HUES48 (cell line): ENCODE data around the gene CLEC12A.

ENCODE experiments used
- H3K27ac ChIP-seq: one replicate; pipeline ENCODE4 v1.7.0; 2013; ENCODE audit warnings: low read depth, low read length, inconsistent platforms
- H3K27me3 ChIP-seq: 2 replicates; pipeline ENCODE4 v1.6.1; 2013; ENCODE audit warnings: mild to moderate bottlenecking, low read length; ENCODE audit not compliant: control insufficient read depth, insufficient read depth
- H3K36me3 ChIP-seq: 2 replicates; pipeline ENCODE4 v1.6.1; 2013; ENCODE audit warnings: low read length; ENCODE audit not compliant: control insufficient read depth, insufficient read depth
- H3K4me1 ChIP-seq: 2 replicates; pipeline ENCODE4 v1.6.1; 2013; ENCODE audit warnings: mild to moderate bottlenecking, low read length; ENCODE audit not compliant: control insufficient read depth, insufficient read depth
- H3K4me3 ChIP-seq: 2 replicates; pipeline ENCODE4 v1.5.1; 2013; ENCODE audit warnings: mild to moderate bottlenecking, low read depth, low read length
- H3K9ac ChIP-seq: 2 replicates; pipeline ENCODE4 v1.6.1; 2013; ENCODE audit warnings: mild to moderate bottlenecking, low read depth, low read length, moderate library complexity
- H3K9me3 ChIP-seq: 2 replicates; pipeline ENCODE4 v1.6.1; 2013; ENCODE audit warnings: low read length; ENCODE audit not compliant: control insufficient read depth, insufficient read depth

The CLEC12A gene

DNA sequence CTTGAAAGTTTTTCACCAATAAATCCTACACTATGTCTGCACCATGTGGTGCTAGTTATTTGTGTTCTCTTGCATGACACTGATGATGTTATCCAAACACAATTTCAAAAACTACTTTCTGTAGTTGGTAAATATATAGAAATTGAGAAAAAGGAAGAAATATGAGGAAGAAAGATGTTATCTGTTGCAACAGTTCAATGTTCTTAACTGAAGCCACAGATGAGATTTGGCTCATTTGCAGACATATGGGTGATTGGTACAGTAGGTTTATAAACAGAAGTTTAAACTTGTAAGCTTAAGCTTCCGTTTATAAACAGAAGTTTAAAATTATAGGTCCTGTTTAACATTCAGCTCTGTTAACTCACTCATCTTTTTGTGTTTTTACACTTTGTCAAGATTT is at the start of gene CLEC12A:
Gene CLEC12A (plus strand): TSS at position 229 of the 400 bp plus-strand sequence. CDS start 188 bp downstream, outside the sequence.
- H3K4me1 ChIP-seq = no peaks in the 10 kb centered on the region
- H3K4me3 ChIP-seq = no peak within 1 kb of the TSS
- H3K27ac ChIP-seq = no peak within 1 kb of the TSS

DNA sequence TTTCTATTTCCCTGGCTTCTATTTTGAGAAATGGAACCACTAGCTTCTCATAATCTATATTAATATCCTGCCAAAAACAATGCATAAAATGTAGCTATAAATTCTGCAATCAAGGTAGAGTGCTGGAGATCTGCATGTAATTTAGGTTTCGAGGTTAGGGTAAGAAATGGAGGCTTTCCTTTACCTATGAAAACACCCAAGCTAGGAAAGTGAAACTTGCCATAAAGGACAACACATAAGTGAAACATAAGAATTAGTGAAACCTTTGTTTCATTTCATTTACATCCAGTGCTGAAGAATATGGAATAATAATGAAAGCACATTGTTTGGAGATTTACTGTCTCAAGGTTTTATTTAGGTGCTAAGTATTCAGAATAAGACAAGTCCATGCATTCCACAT is 48.8 kb upstream of the CLEC12A start:
- Histone ChIP-seq H3K4me3 (no peak overlapping the region), H3K36me3 (no peaks in the 10 kb centered on the region), H3K27me3 (no peaks in the 10 kb centered on the region), H3K9ac (no peak overlapping the region), H3K9me3 (no peaks in the 10 kb centered on the region; the same call in 1 of the 2 replicates), H3K27ac (no peak overlapping the region), H3K4me1 (no peaks in the 10 kb centered on the region)

More for the DNA sequence above, at the start of gene CLEC12A:
- Histone ChIP-seq H3K27me3 (no peaks in the 10 kb centered on the region), H3K36me3 (no peaks in the 10 kb centered on the region), H3K9me3 (peaks cover 12% of the 10 kb centered on the region), H3K9ac (no peak within 1 kb of the TSS)

DNA sequence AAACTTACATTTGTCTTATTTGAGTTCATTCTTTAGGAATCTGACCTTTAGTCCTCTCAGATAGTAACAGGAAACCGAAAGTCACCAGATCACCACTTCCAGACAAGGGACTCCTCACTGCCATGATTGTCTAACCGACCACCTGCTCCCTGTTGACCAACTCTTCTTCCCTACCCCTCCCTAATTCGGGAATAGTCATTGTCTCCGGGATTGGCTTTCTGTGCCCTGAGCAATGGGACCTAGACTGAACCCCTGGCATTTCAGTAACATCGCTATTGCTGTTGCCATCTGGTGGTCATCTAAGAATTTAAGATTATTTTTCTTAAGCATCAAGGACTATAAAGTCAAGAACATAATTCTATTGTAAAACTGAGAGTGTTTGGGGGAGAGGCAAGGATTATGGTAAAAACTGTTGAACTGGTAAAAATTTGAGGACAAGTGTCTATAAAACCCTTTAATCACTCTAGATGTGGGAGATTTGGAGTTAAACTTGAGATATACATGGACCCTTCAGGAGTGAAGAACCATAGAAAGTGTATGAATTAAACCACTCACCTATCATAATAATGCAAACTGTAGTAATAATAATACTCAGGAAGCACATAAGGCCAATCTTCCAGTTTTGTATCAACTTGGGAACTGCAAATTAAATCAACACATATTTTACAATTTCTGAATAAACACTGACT is 45.4 kb upstream of the CLEC12A start:
- Histone ChIP-seq H3K9me3 (no peaks in the 10 kb centered on the region), H3K27me3 (no peaks in the 10 kb centered on the region), H3K9ac (no peak overlapping the region), H3K36me3 (no peaks in the 10 kb centered on the region), H3K4me1 (no peaks in the 10 kb centered on the region), H3K4me3 (no peak overlapping the region), H3K27ac (no peak overlapping the region)

DNA sequence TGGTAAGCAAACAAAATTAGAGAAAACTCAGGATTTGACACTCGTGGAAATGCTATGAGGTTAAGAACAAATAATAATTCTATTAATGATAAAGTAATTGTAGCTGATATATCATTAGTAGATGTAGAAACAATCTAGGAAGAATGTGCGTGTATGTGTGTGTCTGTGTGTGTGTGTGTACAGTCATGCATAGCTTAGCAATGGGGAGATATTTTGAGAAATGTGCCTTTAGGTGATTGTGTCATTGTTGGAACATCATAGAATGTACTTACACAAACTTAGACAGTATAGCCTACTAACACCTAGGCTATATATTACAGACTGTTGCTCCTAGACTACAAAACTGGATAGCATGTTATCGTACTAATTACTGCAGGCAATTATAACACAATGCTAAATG is 44.3 kb upstream of the CLEC12A start:
- Histone ChIP-seq H3K27ac (no peak overlapping the region), H3K4me1 (no peaks in the 10 kb centered on the region), H3K36me3 (no peaks in the 10 kb centered on the region), H3K9me3 (no peaks in the 10 kb centered on the region), H3K9ac (no peak overlapping the region), H3K4me3 (no peak overlapping the region), H3K27me3 (no peaks in the 10 kb centered on the region)

DNA sequence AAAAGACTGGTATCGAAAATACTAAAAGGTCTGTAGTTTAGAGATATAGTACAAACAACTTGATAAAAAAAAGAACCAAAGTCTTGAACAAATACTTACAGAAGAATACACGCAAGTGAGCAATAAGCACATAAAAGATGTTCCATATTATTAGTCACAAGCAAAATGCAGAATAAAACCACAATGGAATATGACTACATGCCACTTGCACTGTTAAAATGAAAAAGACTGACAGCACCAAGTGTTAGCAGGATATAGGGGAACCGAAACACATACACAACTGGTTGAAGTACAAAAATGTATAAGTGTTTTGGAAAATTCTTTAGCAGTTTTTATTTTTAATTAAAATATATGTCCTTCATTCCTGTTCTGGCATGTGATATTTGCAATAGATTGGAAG is 42.6 kb upstream of the CLEC12A start:
- Histone ChIP-seq H3K9me3 (no peaks in the 10 kb centered on the region), H3K36me3 (no peaks in the 10 kb centered on the region), H3K4me1 (no peaks in the 10 kb centered on the region), H3K27ac (no peak overlapping the region), H3K4me3 (no peak overlapping the region), H3K9ac (no peak overlapping the region), H3K27me3 (no peaks in the 10 kb centered on the region)

DNA sequence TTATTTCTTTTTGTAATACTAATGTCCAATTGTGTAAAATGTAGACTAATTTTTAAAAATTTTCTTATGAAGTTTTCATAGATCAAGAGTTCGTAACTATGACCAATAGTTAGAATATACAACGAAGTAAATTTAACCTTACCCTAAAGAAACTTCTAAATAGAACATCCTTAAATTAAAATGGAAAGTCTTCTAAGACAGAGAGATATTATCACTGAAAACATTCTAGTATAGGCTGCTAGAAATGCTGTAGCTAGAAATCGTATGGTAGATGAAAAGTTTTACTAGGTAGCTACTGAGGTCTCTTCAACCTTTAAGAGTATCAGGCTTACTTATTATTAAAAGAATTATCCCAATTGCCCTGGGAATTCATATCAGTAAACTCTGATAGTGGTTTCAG is 40.0 kb upstream of the CLEC12A start:
- Histone ChIP-seq H3K27me3 (no peaks in the 10 kb centered on the region), H3K4me3 (no peak overlapping the region), H3K4me1 (no peaks in the 10 kb centered on the region), H3K9ac (no peak overlapping the region), H3K27ac (no peak overlapping the region), H3K36me3 (no peaks in the 10 kb centered on the region), H3K9me3 (no peaks in the 10 kb centered on the region)

DNA sequence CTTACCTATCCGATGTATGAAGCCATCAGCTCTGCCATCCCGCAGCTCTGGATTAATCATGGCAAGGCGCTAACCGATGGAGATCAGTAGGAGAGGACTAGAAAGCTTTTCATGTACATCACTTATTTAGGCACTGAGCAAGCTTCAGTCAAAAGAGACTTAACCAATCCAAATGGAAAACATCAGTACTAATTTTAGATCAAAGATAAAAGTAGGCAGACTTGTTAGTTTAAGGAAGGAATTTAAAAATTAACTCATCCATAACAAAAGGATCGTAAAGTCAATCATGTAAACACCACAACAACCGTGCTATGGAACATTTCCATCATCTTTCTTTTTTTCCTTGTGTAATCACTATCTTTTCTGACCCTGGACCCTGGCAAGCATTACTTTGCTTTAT is 38.9 kb upstream of the CLEC12A start, which contains the start of gene CLEC2A:
Gene CLEC2A (minus strand): TSS at position 101 of the 400 bp plus-strand sequence. CDS start 41 bp downstream, at position 60.
- H3K27ac ChIP-seq = no peak within 1 kb of the TSS
- no peaks in the 10 kb centered on the region for H3K27me3 ChIP-seq
- no peaks in the 10 kb centered on the region for H3K9me3 ChIP-seq
- no peaks in the 10 kb centered on the region for H3K4me1 ChIP-seq
- no peak within 1 kb of the TSS for H3K9ac ChIP-seq
- H3K36me3 ChIP-seq = no peaks in the 10 kb centered on the region
- no peak within 1 kb of the TSS for H3K4me3 ChIP-seq

DNA sequence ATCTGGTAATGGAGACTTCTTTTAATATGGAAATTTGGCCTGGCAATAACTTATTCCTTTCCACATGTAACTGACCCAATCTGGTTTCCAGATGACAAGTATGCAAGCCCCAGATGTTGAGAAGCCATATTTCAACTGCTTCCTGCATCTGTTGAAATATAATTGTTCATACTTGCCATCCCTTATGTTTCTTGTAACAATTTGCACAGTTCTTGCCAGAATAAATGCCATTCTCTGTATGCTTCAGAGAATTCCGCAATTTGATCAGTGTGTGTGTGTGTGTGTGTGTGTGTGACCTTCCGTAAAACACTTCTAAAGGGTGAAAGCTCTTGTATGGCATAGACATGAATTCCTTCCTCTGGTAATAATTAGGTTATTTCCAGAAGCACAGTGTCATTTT is 37.3 kb upstream of the CLEC12A start:
- Histone ChIP-seq H3K9ac (no peak overlapping the region), H3K4me3 (no peak overlapping the region), H3K36me3 (no peaks in the 10 kb centered on the region), H3K27ac (no peak overlapping the region), H3K27me3 (no peaks in the 10 kb centered on the region), H3K9me3 (no peaks in the 10 kb centered on the region), H3K4me1 (no peaks in the 10 kb centered on the region)

DNA sequence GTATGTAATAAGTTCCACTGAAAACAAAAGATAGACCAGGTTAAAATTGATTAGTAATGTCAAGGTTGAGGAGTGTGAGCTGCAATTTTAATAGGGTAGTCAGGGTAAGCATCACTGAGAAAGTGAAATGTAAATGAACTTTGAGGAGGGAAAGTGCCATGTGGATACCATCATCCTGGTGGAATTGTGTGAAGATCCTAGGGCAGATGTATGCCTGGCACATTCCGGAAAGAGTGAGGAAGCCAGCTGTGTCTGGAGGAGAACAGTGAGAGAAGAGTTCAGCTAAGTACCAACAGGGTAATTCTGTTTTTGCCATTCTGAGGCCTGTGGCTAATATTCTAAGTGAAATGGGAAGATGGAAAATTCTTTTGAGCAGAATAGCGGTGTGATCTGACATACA is 36.2 kb upstream of the CLEC12A start:
- no peaks in the 10 kb centered on the region for H3K27me3 ChIP-seq
- no peaks in the 10 kb centered on the region for H3K9me3 ChIP-seq
- no peak overlapping the region for H3K9ac ChIP-seq
- no peaks in the 10 kb centered on the region for H3K36me3 ChIP-seq
- no peaks in the 10 kb centered on the region for H3K4me1 ChIP-seq
- no peak overlapping the region for H3K4me3 ChIP-seq
- H3K27ac ChIP-seq = no peak overlapping the region

DNA sequence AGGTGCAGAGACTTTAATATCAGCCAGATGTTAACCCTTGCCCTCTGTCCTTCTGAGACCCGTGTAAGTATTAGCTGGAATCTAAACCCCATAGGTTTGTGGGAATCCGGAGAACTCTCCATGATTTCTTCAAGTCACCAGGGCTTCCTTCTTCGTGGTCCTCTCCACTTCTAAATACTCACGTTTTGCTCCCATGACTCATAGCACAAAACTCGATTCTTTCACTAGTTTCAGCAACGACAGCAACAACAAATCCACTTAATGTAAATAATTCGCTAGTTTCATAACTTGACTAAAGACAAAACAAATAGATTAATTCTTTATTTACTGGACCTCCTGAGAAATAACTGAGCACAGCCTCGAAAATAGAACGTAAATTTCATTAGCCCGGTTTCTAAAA is 34.6 kb upstream of the CLEC12A start:
- Histone ChIP-seq H3K9me3 (no peaks in the 10 kb centered on the region), H3K27ac (no peak overlapping the region), H3K36me3 (no peaks in the 10 kb centered on the region), H3K4me1 (0 out of 2 replicates have a peak, but pooled peaks cover 3% of the 10 kb centered on the region), H3K9ac (no peak overlapping the region), H3K27me3 (no peaks in the 10 kb centered on the region), H3K4me3 (no peak overlapping the region)

DNA sequence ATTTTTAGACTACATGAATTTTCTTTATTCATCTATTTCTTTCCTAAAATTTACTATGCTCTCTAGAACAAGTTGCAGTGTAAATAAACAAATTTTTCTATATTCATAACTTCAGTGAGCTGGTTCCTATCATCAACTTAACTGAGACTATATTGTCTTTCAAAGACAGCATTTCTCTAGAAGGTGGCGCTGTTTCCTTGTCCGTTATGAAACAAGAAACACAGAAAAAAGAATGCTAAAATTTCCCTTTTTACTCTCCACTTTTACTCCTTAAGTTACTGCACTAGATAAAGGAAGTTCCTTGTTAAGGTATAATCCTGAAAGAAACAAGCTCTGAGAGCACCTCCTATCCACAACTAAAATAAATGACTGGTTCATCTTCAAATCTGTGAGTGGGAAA is 30.8 kb upstream of the CLEC12A start:
- Histone ChIP-seq H3K4me1 (0 out of 2 replicates have a peak, but pooled peaks cover 3% of the 10 kb centered on the region), H3K4me3 (no peak overlapping the region), H3K9me3 (no peaks in the 10 kb centered on the region), H3K9ac (no peak overlapping the region), H3K27me3 (no peaks in the 10 kb centered on the region), H3K36me3 (no peaks in the 10 kb centered on the region), H3K27ac (no peak overlapping the region)
